ENCODE data around the gene RBAK.
"Not testable (repeated sequence)": the region's sequence is repeated elsewhere in the genome, so short reads cannot be mapped to it uniquely, and the experiment has no call there.

The RBAK gene

DNA sequence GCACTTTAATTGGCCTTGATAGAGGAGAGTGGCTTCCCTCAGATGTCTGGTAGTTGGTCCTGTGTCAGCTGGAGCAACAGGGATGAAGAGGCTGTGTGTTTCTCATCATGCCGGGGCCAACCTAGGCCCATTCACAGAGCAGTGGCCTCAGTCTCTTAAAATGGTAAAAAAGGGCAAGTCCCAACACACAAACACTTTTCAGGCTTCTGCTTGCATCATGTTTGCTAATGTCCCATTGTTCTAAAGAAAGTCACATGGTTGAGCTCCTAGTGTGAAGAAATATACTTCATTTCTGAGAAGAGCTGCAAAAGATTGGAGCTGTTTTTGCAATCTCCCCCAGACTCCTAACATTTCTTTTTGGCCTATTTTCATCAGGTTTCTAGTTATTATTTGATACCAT, 40.6 kb upstream of the RBAK start:
- TF ChIP-seq, protein P1, sequence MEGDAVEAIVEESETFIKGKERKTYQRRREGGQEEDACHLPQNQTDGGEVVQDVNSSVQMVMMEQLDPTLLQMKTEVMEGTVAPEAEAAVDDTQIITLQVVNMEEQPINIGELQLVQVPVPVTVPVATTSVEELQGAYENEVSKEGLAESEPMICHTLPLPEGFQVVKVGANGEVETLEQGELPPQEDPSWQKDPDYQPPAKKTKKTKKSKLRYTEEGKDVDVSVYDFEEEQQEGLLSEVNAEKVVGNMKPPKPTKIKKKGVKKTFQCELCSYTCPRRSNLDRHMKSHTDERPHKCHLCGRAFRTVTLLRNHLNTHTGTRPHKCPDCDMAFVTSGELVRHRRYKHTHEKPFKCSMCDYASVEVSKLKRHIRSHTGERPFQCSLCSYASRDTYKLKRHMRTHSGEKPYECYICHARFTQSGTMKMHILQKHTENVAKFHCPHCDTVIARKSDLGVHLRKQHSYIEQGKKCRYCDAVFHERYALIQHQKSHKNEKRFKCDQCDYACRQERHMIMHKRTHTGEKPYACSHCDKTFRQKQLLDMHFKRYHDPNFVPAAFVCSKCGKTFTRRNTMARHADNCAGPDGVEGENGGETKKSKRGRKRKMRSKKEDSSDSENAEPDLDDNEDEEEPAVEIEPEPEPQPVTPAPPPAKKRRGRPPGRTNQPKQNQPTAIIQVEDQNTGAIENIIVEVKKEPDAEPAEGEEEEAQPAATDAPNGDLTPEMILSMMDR (conservative IDR thresholded peaks at IDR 0.05; ENCODE audit: low read length), result no peak
- H3K4me3 ChIP-seq (ENCODE audit: low read length), result no peak overlapping the region
- no peak for DNase-seq (ENCODE audit: low read depth)

DNA sequence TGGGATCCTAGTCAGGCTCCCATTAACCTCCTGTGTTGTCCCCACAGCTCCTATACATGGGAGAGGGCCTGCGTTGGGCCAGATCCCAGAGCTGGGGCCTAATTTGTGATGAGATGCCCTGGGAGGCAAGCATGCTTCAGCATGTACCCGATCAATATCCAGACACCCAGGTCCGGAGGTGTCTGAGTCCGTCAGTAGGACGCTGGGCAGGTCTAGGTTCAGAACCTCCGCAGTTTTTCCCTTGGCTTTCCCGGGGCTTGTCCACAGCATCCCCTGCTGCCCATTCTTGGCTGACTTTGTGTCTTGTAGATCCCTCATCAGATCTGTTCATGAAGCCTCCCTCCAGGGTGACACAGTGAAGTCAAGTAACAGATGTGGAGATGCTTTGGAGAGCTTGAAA, 32.7 kb upstream of the RBAK start:
- no peak overlapping the region for H3K4me3 ChIP-seq (ENCODE audit: low read length)
- no peak for DNase-seq (ENCODE audit: low read depth)
- TF ChIP-seq, protein P1 (conservative IDR thresholded peaks at IDR 0.05; ENCODE audit: low read length), result no peak

DNA sequence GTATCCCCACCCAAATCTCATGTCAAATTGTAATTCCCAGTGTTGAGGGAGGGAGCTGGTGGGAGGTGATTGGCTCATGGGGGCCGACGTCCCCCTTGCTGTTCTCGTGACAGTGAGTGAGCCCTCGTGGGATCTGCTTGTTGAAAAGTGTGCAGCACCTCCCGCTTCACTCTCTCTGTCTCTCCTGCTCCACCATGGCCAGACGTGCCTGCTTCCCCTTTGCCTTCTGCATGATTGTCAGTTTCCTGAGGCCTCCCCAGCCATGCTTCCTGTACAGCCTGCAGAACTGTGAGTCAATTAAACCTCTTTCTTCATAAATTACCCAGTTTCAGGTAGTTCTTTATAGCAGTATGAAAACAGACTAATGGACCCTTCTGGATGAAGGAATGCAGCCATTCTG, 29.7 kb upstream of the RBAK start:
- DNase-seq (ENCODE audit: low read depth); H3K4me3 ChIP-seq (ENCODE audit: low read length): not testable (repeated sequence)

DNA sequence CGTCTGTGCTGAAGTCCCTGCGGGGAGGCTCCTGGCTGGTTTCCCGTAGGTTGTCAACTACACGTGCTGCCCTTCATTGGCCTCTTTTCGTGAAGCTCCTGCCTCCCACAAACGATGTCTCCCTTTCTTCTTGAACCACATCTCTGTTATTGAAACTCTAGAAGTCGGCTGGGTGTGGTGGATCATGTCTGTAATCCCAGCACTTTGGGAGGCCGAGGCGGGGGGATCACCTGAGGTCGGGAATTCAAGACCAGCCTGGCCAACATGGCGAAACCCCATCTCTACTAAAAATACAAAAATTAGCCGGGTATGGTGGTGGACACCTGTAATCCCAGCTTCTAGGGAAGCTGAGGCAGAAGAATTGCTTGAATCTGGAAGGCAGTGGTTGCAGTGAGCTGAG, 28.0 kb upstream of the RBAK start:
- DNase-seq (ENCODE audit: low read depth); H3K4me3 ChIP-seq (ENCODE audit: low read length): not testable (repeated sequence)

DNA sequence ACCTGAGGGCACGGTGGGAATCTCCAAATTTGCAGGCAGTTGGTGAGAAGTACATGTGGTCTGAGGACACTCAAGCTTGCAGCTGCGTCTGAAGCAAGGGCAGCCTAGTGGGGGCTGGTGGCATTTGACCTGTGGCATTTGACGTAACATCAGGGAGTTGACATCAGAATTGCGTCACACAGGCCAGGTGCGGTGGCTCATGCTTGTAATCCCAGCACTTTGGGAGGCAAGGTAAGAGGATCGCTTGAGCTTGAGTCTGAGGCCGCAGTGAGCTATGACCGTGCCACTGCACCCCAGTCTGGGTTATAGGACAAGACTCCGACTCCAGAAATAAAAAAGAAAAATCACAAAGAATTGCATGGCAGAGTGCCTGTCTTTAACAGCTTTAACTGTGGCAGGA, 25.6 kb upstream of the RBAK start:
- no peak overlapping the region for H3K4me3 ChIP-seq (ENCODE audit: low read length)

DNA sequence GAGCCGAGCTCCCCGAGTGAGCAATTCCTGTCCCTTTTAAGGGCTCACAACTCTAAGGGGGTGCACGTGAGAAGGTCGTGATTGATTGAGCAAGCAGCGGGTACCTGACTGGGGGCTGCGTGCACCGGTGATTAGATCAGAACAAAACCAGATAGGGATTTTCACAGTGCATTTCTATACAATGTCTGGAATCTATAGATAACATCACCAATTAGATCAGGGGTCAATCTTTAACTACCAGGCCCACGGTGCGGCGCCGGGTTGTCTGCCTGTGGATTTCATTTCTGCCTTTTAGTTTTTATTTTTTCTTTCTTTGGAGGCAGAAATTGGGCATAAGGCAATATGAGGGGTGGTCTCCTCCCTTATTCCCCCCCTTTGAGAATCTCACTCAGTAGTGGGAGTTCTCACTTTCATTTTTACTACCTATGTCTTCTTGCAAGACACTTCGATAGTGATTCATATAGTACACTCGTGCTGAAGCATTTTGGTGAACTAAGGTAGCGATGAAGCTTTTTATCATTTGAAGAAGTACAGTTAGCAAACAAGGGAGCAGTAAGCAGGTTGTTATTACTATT, 24.6 kb upstream of the RBAK start:
- DNase-seq (ENCODE audit: low read depth); H3K4me3 ChIP-seq (ENCODE audit: low read length): not testable (repeated sequence)

More for the DNA sequence above, 25.6 kb upstream of the RBAK start:
- DNase-seq (ENCODE audit: low read depth), result no peak
- TF ChIP-seq, protein P1 (conservative IDR thresholded peaks at IDR 0.05; ENCODE audit: low read length), result no peak

DNA sequence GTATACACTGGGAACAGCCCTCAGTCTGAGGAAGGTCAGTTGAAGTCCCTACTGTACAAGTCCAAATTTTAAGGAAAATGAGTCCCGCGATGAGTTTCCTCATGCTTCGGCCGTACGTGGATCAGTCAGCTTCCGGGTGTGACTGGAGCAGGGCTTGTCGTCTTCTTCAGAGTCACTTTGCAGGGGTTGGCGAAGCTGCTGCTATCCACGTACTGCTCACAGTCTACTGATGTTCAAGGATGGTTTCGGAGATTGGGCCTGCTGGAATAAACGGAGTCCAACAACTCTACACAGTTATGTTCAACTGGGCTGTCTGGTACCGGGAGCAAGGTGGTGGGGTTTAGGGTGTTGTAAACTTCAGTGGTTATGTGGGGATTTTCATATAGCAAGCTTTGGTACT, 22.0 kb upstream of the RBAK start:
- H3K4me3 ChIP-seq (ENCODE audit: low read length); DNase-seq (ENCODE audit: low read depth): not testable (repeated sequence)

DNA sequence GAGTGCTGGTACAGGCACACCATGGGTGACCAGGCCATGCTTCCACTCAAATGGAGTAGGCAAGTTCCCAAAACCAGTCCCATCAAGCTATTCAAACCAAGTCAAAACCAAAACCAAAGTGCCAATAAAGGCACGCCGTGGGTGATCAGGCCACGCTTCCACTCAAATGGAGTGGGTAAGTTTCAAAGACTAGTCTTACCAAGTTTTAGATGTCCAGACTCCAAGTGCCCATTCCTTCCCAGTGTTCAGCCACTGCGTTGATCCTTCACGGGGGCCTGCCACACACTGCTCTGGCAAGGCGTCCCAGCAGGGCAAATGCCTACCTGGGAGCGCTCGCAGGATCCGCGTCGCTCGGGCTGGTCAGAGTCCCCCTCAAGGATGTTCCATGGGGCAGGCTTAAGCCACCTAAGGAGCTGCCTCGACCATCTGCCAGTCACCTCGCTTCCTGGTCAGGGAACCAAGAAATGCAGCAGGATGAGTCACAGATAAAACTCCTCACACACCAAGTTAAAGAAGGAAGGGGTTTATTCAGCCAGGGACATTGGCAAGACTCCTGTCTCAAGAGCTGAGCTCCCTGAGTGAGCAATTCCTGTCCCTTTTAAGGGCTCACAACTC, 17.8 kb upstream of the RBAK start:
- DNase-seq (ENCODE audit: low read depth); H3K4me3 ChIP-seq (ENCODE audit: low read length): not testable (repeated sequence)

DNA sequence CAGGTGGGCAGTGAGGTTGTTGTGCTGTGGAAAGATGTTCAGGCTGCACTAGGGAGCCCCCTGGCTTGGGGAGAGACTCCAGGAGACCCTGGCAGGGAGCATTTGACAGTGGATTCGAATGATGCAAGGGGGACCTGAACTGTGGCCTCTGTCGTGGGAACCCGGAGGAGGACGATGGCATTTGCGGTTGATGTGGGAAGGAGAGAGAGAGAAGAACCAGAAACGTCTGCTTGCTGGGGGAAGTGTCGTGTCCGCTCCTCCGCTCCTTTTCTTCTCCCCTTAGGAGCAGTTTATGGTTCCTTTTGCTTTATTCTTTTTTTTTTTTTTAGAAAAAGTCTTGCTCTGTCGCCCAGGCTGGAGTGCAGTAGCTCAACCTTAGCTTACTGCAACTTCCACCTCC, 12.5 kb upstream of the RBAK start:
- H3K4me3 ChIP-seq (ENCODE audit: low read length); DNase-seq (ENCODE audit: low read depth): not testable (repeated sequence)

DNA sequence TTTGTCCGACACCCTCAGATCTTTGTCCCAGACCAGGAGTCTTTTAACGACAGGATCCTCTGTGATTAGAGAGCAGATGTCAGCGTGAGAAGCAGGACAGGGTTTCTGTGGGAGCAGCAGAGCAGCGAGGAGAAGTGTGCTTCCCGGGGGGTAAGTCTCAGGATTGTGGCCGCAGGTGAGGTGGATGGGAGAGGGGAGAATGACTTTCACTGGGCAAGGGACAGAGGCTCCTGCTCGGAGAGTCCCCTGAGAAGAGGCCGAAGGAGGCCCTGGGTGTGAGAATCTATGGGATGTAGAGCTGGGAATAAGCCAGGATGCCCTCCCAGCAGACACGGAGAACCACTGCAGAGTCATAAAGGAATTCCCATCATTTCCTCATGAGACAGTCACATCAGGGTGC, 10.4 kb upstream of the RBAK start:
- no peak for DNase-seq (ENCODE audit: low read depth)
- TF ChIP-seq, protein P1 (conservative IDR thresholded peaks at IDR 0.05; ENCODE audit: low read length), result no peak
- no peak overlapping the region for H3K4me3 ChIP-seq (ENCODE audit: low read length)
